ENCODE results near the gene EXD1.

EXD1 gene

GRCh38 chr15:41218851-41219250 is 11.7 kb downstream of the EXD1 start:
- DNase-seq = no peak
- Histone ChIP-seq H3K79me1 (replicated peaks; ENCODE audit: low read length, poor library complexity, severe bottlenecking) (no peaks in the 10 kb centered on the region), H3K27ac (ENCODE audit: low read length, poor library complexity, severe bottlenecking) (no peak overlapping the region), H3K27me3 (ENCODE audit: control insufficient read depth in 1 of 2, insufficient read depth in 1 of 2, low read length in 2 of 2) (peaks cover 22 to 42% of the 10 kb centered on the region in 2 experiments), H2AK5ac (ENCODE audit: low read length, severe bottlenecking) (no peak overlapping the region), H3K9me3 (ENCODE audit: control insufficient read depth, low read length) (no peaks in the 10 kb centered on the region), H3K4me2 (ENCODE audit: low read length, poor library complexity, severe bottlenecking) (no peak overlapping the region), H2BK15ac (ENCODE audit: low read depth, poor library complexity, severe bottlenecking) (no peak overlapping the region), H2AFZ (ENCODE audit: low read depth, low read length) (no peak overlapping the region), H3K9ac (ENCODE audit: low read length) (no peak overlapping the region), H3K23ac (ENCODE audit: low read length in 2 of 2) (no peak overlapping the region), H3K18ac (ENCODE audit: low read depth in 1 of 2, low read length in 2 of 2) (no peak overlapping the region), H3K4me3 (ENCODE audit: insufficient read depth in 1 of 2, low read depth in 1 of 2, low read length in 2 of 2) (no peak overlapping the region), H2BK5ac (ENCODE audit: low read depth, low read length, poor library complexity, severe bottlenecking) (no peak overlapping the region), H4K8ac (ENCODE audit: low read length) (no peak overlapping the region), H2BK120ac (ENCODE audit: low read depth, low read length) (no peak overlapping the region), H3K36me3 (ENCODE audit: control insufficient read depth in 1 of 2, insufficient read depth in 2 of 2, low read depth in 1 of 2, low read length in 2 of 2) (no peaks in the 10 kb centered on the region), H2BK12ac (ENCODE audit: low read length in 2 of 2) (no peak overlapping the region), H4K91ac (ENCODE audit: low read length) (no peak overlapping the region), H3K14ac (ENCODE audit: low read length in 2 of 2) (no peak overlapping the region), H3K4me1 (ENCODE audit: control insufficient read depth, insufficient read depth, low read depth, low read length) (no peaks in the 10 kb centered on the region), H3K4ac (ENCODE audit: low read depth in 1 of 2, low read length in 2 of 2) (no peak overlapping the region)
- 56% methylated on average over 1 of the region's 1 CpG for WGBS

- Histone ChIP-seq H3K9me3 (ENCODE audit: control insufficient read depth, low read length) (no peaks in the 10 kb centered on the region), H3K79me1 (replicated peaks; ENCODE audit: low read length, poor library complexity, severe bottlenecking) (no peaks in the 10 kb centered on the region), H3K4me1 (ENCODE audit: control insufficient read depth, insufficient read depth, low read depth, low read length) (no peaks in the 10 kb centered on the region), H4K8ac (ENCODE audit: low read length) (no peak overlapping the region), H4K91ac (ENCODE audit: low read length) (no peak overlapping the region), H2AK5ac (ENCODE audit: low read length, severe bottlenecking) (no peak overlapping the region), H2BK15ac (ENCODE audit: low read depth, poor library complexity, severe bottlenecking) (no peak overlapping the region), H3K18ac (ENCODE audit: low read depth in 1 of 2, low read length in 2 of 2) (no peak overlapping the region), H2BK12ac (ENCODE audit: low read length in 2 of 2) (no peak overlapping the region), H3K27me3 (ENCODE audit: control insufficient read depth in 1 of 2, insufficient read depth in 1 of 2, low read length in 2 of 2) (peaks cover 22 to 46% of the 10 kb centered on the region in 2 experiments), H3K4me2 (ENCODE audit: low read length, poor library complexity, severe bottlenecking) (no peak overlapping the region), H3K4ac (ENCODE audit: low read depth in 1 of 2, low read length in 2 of 2) (no peak overlapping the region), H3K14ac (ENCODE audit: low read length in 2 of 2) (no peak overlapping the region), H2BK5ac (ENCODE audit: low read depth, low read length, poor library complexity, severe bottlenecking) (no peak overlapping the region), H3K36me3 (ENCODE audit: control insufficient read depth in 1 of 2, insufficient read depth in 2 of 2, low read depth in 1 of 2, low read length in 2 of 2) (no peaks in the 10 kb centered on the region), H3K27ac (ENCODE audit: low read length, poor library complexity, severe bottlenecking) (no peak overlapping the region), H3K4me3 (ENCODE audit: insufficient read depth in 1 of 2, low read depth in 1 of 2, low read length in 2 of 2) (no peak overlapping the region), H3K23ac (ENCODE audit: low read length in 2 of 2) (no peak overlapping the region), H2BK120ac (ENCODE audit: low read depth, low read length) (no peak overlapping the region), H3K9ac (ENCODE audit: low read length) (no peak overlapping the region), H2AFZ (ENCODE audit: low read depth, low read length) (no peak overlapping the region)
- 100% methylated on average over 1 of the region's 2 CpGs for WGBS
- DNase-seq = no peak
These were observed 14.8 kb downstream of the EXD1 start for GRCh38 chr15:41215708-41216107.

GRCh38 chr15:41207687-41208448 is 22.7 kb downstream of the EXD1 start:
- H3K4me3 ChIP-seq (ENCODE audit: insufficient read depth in 1 of 2, low read depth in 1 of 2, low read length in 2 of 2) = no peak overlapping the region
- H3K27me3 ChIP-seq (ENCODE audit: control insufficient read depth in 1 of 2, insufficient read depth in 1 of 2, low read length in 2 of 2) = peaks cover 0 to 14% of the 10 kb centered on the region in 2 experiments
- no peak overlapping the region for H2BK120ac ChIP-seq (ENCODE audit: low read depth, low read length)
- no peak overlapping the region for H4K91ac ChIP-seq (ENCODE audit: low read length)
- no peak overlapping the region for H2BK5ac ChIP-seq (ENCODE audit: low read depth, low read length, poor library complexity, severe bottlenecking)
- no peak overlapping the region for H2BK15ac ChIP-seq (ENCODE audit: low read depth, poor library complexity, severe bottlenecking)
- no peaks in the 10 kb centered on the region for H3K36me3 ChIP-seq (ENCODE audit: control insufficient read depth in 1 of 2, insufficient read depth in 2 of 2, low read depth in 1 of 2, low read length in 2 of 2)
- H4K8ac ChIP-seq (ENCODE audit: low read length) = no peak overlapping the region
- no peak overlapping the region for H2BK12ac ChIP-seq (ENCODE audit: low read length in 2 of 2)
- no peak overlapping the region for H3K23ac ChIP-seq (ENCODE audit: low read length in 2 of 2)
- H3K9ac ChIP-seq (ENCODE audit: low read length) = no peak overlapping the region
- H3K4ac ChIP-seq (ENCODE audit: low read depth in 1 of 2, low read length in 2 of 2) = no peak overlapping the region
- no peaks in the 10 kb centered on the region for H3K79me1 ChIP-seq (replicated peaks; ENCODE audit: low read length, poor library complexity, severe bottlenecking)
- H2AK5ac ChIP-seq (ENCODE audit: low read length, severe bottlenecking) = no peak overlapping the region
- DNase-seq = peak; percentile 32
- no peak overlapping the region for H3K18ac ChIP-seq (ENCODE audit: low read depth in 1 of 2, low read length in 2 of 2)
- H3K14ac ChIP-seq (ENCODE audit: low read length in 2 of 2) = no peak overlapping the region
- WGBS = 85% methylated on average over 5 of the region's 5 CpGs
- H3K9me3 ChIP-seq (ENCODE audit: control insufficient read depth, low read length) = no peaks in the 10 kb centered on the region
- H3K4me2 ChIP-seq (ENCODE audit: low read length, poor library complexity, severe bottlenecking) = no peak overlapping the region
- H2AFZ ChIP-seq (ENCODE audit: low read depth, low read length) = no peak overlapping the region
- H3K4me1 ChIP-seq (ENCODE audit: control insufficient read depth, insufficient read depth, low read depth, low read length) = no peaks in the 10 kb centered on the region
- no peak overlapping the region for H3K27ac ChIP-seq (ENCODE audit: low read length, poor library complexity, severe bottlenecking)

GRCh38 chr15:41205315-41205714 is 25.2 kb downstream of the EXD1 start:
- no peak overlapping the region for H4K8ac ChIP-seq (ENCODE audit: low read length)
- no peak overlapping the region for H2AFZ ChIP-seq (ENCODE audit: low read depth, low read length)
- no peak overlapping the region for H3K4me3 ChIP-seq (ENCODE audit: insufficient read depth in 1 of 2, low read depth in 1 of 2, low read length in 2 of 2)
- H3K4ac ChIP-seq (ENCODE audit: low read depth in 1 of 2, low read length in 2 of 2) = no peak overlapping the region
- H3K36me3 ChIP-seq (ENCODE audit: control insufficient read depth in 1 of 2, insufficient read depth in 2 of 2, low read depth in 1 of 2, low read length in 2 of 2) = no peaks in the 10 kb centered on the region
- no peak for DNase-seq
- H3K9ac ChIP-seq (ENCODE audit: low read length) = no peak overlapping the region
- H3K9me3 ChIP-seq (ENCODE audit: control insufficient read depth, low read length) = no peaks in the 10 kb centered on the region
- peaks cover 0 to 7% of the 10 kb centered on the region in 2 experiments for H3K27me3 ChIP-seq (ENCODE audit: control insufficient read depth in 1 of 2, insufficient read depth in 1 of 2, low read length in 2 of 2)
- WGBS = 91% methylated on average over 3 of the region's 3 CpGs
- no peaks in the 10 kb centered on the region for H3K79me1 ChIP-seq (replicated peaks; ENCODE audit: low read length, poor library complexity, severe bottlenecking)
- H2BK5ac ChIP-seq (ENCODE audit: low read depth, low read length, poor library complexity, severe bottlenecking) = no peak overlapping the region
- H2BK15ac ChIP-seq (ENCODE audit: low read depth, poor library complexity, severe bottlenecking) = no peak overlapping the region
- H3K4me1 ChIP-seq (ENCODE audit: control insufficient read depth, insufficient read depth, low read depth, low read length) = no peaks in the 10 kb centered on the region
- no peak overlapping the region for H3K4me2 ChIP-seq (ENCODE audit: low read length, poor library complexity, severe bottlenecking)
- no peak overlapping the region for H3K14ac ChIP-seq (ENCODE audit: low read length in 2 of 2)
- no peak overlapping the region for H4K91ac ChIP-seq (ENCODE audit: low read length)
- H3K27ac ChIP-seq (ENCODE audit: low read length, poor library complexity, severe bottlenecking) = no peak overlapping the region
- H2BK120ac ChIP-seq (ENCODE audit: low read depth, low read length) = no peak overlapping the region
- H3K23ac ChIP-seq (ENCODE audit: low read length in 2 of 2) = no peak overlapping the region
- H3K18ac ChIP-seq (ENCODE audit: low read depth in 1 of 2, low read length in 2 of 2) = no peak overlapping the region
- no peak overlapping the region for H2AK5ac ChIP-seq (ENCODE audit: low read length, severe bottlenecking)
- no peak overlapping the region for H2BK12ac ChIP-seq (ENCODE audit: low read length in 2 of 2)

Data from mesenchymal stem cell (in vitro differentiated cells and primary cell).